HepG2 (cell line): ENCODE data around the gene TTC31. TPM values are rescaled to one million over a fixed set of nuclear protein-coding genes. Genes with fewer than 3 reads are reported as not detected.
A peak's percentile ranks its signal among the peaks of the same experiment; 100 is the strongest.

Source experiments
- BRCA1 ChIP-seq: sonication (generic); formaldehyde crosslinking; IDR thresholded peaks from 2 replicates; pipeline ENCODE4 v1.4.0; 2020; ENCODE audit warnings: missing genetic modification reagents
- ELF1 ChIP-seq: sonication (generic); formaldehyde crosslinking; IDR thresholded peaks from 2 replicates; pipeline ENCODE4 v1.4.0; 2020; ENCODE audit warnings: missing genetic modification reagents
- EP300 ChIP-seq, 3 experiments: sonication (generic) in 1 of 3; formaldehyde crosslinking in 1 of 3; IDR thresholded peaks; 2 replicates each; pipeline versions ENCODE4 v1.5.1 to v1.6.1; 2011 to 2020; ENCODE audit warnings: low read depth in 2 of 3, low read length in 2 of 3, borderline replicate concordance in 1 of 3, improper control_type of control experiment in 1 of 3, mild to moderate bottlenecking in 1 of 3, missing genetic modification reagents in 1 of 3, moderate library complexity in 1 of 3
- ERF ChIP-seq: IDR thresholded peaks from 2 replicates; pipeline ENCODE4 v1.6.1; 2018; ENCODE audit warnings: missing biosample characterization, missing genetic modification reagents
- ESRRA ChIP-seq: sonication (generic); formaldehyde crosslinking; IDR thresholded peaks from 2 replicates; pipeline ENCODE4 v1.5.1; 2020; ENCODE audit warnings: mild to moderate bottlenecking, low read depth, missing genetic modification reagents
- FLYWCH1 ChIP-seq: sonication (generic); formaldehyde crosslinking; IDR thresholded peaks from 2 replicates; pipeline ENCODE4 v1.8.1; 2023; ENCODE audit warnings: mild to moderate bottlenecking, missing genetic modification reagents
- FOXP1 ChIP-seq, 2 experiments: fragments of 450-650 bp in 1 of 2; IDR thresholded peaks; 2 replicates each; pipeline ENCODE4 v1.6.1; 2017 to 2018; ENCODE audit warnings: antibody characterized with exemption in 1 of 2
- HDAC6 ChIP-seq: fragments of 200-600 bp; sonication (generic); IDR thresholded peaks from 2 replicates; pipeline ENCODE4 v1.7.0; 2017; ENCODE audit warnings: mild to moderate bottlenecking, antibody characterized with exemption, low read length, low read depth
- KDM6A ChIP-seq: IDR thresholded peaks from 2 replicates; pipeline ENCODE4 v1.6.1; 2016; ENCODE audit warnings: low read depth
- NBN ChIP-seq: fragments of 450-650 bp; conservative IDR thresholded peaks from 2 replicates; pipeline ENCODE4 v1.6.1; 2017
- PAX8 ChIP-seq: sonication (generic); formaldehyde crosslinking; IDR thresholded peaks from 2 replicates; pipeline ENCODE4 v1.8.0; 2022; ENCODE audit warnings: mild to moderate bottlenecking, missing genetic modification reagents, borderline replicate concordance
- PHF5A ChIP-seq: IDR thresholded peaks from one replicate; pipeline ENCODE4 v1.6.1; 2018; ENCODE audit warnings: low read depth, missing genetic modification reagents; ENCODE audit not compliant: unreplicated experiment
- TEAD2 ChIP-seq: sonication (generic); formaldehyde crosslinking; IDR thresholded peaks from 2 replicates; pipeline ENCODE4 v1.9.0; 2021; ENCODE audit warnings: missing genetic modification reagents
- U2AF1 ChIP-seq: fragments of 200-400 bp; formaldehyde crosslinking; optimal IDR thresholded peaks from 2 replicates; pipeline ENCODE3; 2017; ENCODE audit warnings: mild to moderate bottlenecking, low read depth, low read length
- ZC3H4 ChIP-seq: sonication (generic); formaldehyde crosslinking; IDR thresholded peaks from 2 replicates; pipeline ENCODE4 v1.4.0; 2020; ENCODE audit warnings: missing genetic modification reagents, borderline replicate concordance
- ZNF30 ChIP-seq: sonication (generic); formaldehyde crosslinking; IDR thresholded peaks from 2 replicates; pipeline ENCODE4 v1.5.0; 2020; ENCODE audit warnings: mild to moderate bottlenecking, missing genetic modification reagents
- ZNF34 ChIP-seq: sonication (generic); formaldehyde crosslinking; IDR thresholded peaks from 2 replicates; pipeline ENCODE4 v1.4.0; 2020; ENCODE audit warnings: mild to moderate bottlenecking, missing genetic modification reagents, borderline replicate concordance
- ZNF441 ChIP-seq: sonication (generic); formaldehyde crosslinking; IDR thresholded peaks from 2 replicates; pipeline ENCODE4 v1.7.0; 2021; ENCODE audit warnings: missing genetic modification reagents, borderline replicate concordance
- ZNF558 ChIP-seq: sonication (generic); formaldehyde crosslinking; IDR thresholded peaks from 2 replicates; pipeline ENCODE4 v1.9.0; 2022; ENCODE audit warnings: mild to moderate bottlenecking, missing genetic modification reagents, borderline replicate concordance
- ZNF747 ChIP-seq: sonication (generic); formaldehyde crosslinking; IDR thresholded peaks from 2 replicates; pipeline ENCODE4 v1.8.1; 2023; ENCODE audit warnings: missing genetic modification reagents, mild to moderate bottlenecking, borderline replicate concordance
- polyA plus RNA-seq, 8 experiments: library from polyadenylated mRNA; depleted of rRNA in 3 of 8; stranded (reverse) in 7 of 8; unstranded in 1 of 8; fragments of >200 nt; fragmentation: Illumina TruSeq in 4 of 8; extraction: Trizol in 4 of 8; gene quantifications; 2 replicates each; pipeline versions ENCODE4 v1.2.1 to v1.2.3, GENCODE V29; 2011 to 2016; ENCODE audit warnings: low read depth in 4 of 8, missing spikeins in 1 of 8, mixed read lengths in 1 of 8; ENCODE audit not compliant: insufficient read depth in 1 of 8
- total RNA-seq, 5 experiments: library from RNA; depleted of rRNA; stranded (reverse); fragments of >200 nt; fragmentation: Illumina TruSeq; extraction: Trizol; gene quantifications; 2 replicates each; pipeline ENCODE4 v1.2.3, GENCODE V29; 2016; ENCODE audit warnings: low read depth in 1 of 5
- TF ChIP-seq, protein P1 (sequence below): sonication (generic); formaldehyde crosslinking; IDR thresholded peaks from 2 replicates; pipeline ENCODE4 v1.9.0; 2022; ENCODE audit warnings: missing genetic modification reagents, mild to moderate bottlenecking, borderline replicate concordance
- TF ChIP-seq, protein P2 (sequence below): IDR thresholded peaks from 2 replicates; pipeline ENCODE4 v1.4.0; 2020; ENCODE audit warnings: mild to moderate bottlenecking, missing genetic modification reagents

TTC31 gene
- total and polyA plus RNA-seq, 2 of the 13 experiments (the other 11 are each of a cell fraction or from before 2014, with no cell fraction given): 28.3 to 39.5 TPM

DNA sequence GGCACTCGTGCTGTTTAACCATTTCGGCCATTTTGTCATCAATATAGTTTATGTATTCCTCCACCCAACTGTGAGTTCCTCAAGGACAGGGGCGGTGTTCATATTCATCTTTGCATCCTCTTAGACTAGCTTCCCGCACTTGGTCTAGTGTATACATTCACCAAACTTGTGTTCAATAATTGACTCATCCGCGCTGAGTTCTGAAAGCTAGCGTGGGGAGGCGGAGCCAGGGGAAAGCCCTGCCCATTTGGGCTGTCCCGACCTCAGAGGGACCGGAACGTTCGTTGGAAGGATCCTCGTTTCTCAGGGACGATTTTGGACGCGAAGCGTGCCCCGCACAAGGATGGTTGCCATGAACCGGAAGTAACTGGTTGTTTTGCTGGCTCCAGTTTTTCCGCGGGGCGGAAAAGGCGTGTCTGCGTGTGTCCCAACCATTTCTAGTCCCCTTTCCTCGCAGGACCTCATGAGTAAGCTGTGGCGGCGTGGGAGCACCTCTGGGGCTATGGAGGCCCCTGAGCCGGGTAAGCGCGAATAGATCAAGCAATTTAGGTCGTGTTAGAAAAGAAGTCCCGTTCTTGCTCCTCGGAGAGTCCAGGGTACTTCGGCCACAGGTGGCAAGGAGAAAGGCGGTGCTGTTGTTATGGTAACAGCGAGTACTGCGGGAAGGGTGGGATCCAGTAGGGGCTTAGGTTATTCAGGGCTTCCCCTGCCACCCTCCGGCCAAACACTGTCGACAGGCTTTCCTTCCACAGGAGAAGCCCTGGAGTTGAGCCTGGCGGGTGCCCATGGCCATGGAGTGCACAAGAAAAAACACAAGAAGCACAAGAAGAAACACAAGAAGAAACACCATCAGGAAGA is 28.0 kb upstream of the TTC31 start, which contains the start of gene INO80B (continued):
- TF ChIP-seq ZNF747 (CRISPR knock-in tag) (peak; percentile 74; the same call in 1 of the 2 replicates), BRCA1 (CRISPR knock-in tag) (no peak), FOXP1 (IDR thresholded peaks at IDR 0.05) (no peak), FOXP1 (CRISPR knock-in tag; IDR thresholded peaks at IDR 0.05) (peak; percentile 38), ZC3H4 (CRISPR knock-in tag) (no peak), ERF (CRISPR knock-in tag) (peak; percentile 99), ELF1 (CRISPR knock-in tag) (peak; percentile 99), FLYWCH1 (CRISPR knock-in tag) (no peak), PHF5A (CRISPR knock-in tag) (peak; percentile 94), ZNF34 (CRISPR knock-in tag) (peak; percentile 90; the same call in 1 of the 2 replicates), KDM6A (no peak), TEAD2 (CRISPR knock-in tag) (no peak), NBN (no peak), PAX8 (CRISPR knock-in tag) (peak; percentile 72; the same call in 1 of the 2 replicates), U2AF1 (peak; percentile 94), HDAC6 (no peak), ZNF558 (CRISPR knock-in tag) (no peak), EP300 (IDR thresholded peaks at IDR 0.05; ENCODE audit: low read depth in 2 of 2, low read length in 2 of 2) (peak in 1 of 2 experiments; percentile 67; a peak in 2 of 4 replicates), EP300 (CRISPR knock-in tag; IDR thresholded peaks at IDR 0.05; ENCODE audit: borderline replicate concordance) (peak; percentile 63; the same call in 1 of the 2 replicates), ZNF441 (no peak; the same call in 1 of the 2 replicates), ZNF30 (CRISPR knock-in tag) (no peak), ESRRA (CRISPR knock-in tag) (peak; percentile 89)
- TF ChIP-seq, protein P1, sequence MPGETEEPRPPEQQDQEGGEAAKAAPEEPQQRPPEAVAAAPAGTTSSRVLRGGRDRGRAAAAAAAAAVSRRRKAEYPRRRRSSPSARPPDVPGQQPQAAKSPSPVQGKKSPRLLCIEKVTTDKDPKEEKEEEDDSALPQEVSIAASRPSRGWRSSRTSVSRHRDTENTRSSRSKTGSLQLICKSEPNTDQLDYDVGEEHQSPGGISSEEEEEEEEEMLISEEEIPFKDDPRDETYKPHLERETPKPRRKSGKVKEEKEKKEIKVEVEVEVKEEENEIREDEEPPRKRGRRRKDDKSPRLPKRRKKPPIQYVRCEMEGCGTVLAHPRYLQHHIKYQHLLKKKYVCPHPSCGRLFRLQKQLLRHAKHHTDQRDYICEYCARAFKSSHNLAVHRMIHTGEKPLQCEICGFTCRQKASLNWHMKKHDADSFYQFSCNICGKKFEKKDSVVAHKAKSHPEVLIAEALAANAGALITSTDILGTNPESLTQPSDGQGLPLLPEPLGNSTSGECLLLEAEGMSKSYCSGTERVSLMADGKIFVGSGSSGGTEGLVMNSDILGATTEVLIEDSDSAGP (CRISPR knock-in tag): peak; percentile 97
- TF ChIP-seq, protein P2, sequence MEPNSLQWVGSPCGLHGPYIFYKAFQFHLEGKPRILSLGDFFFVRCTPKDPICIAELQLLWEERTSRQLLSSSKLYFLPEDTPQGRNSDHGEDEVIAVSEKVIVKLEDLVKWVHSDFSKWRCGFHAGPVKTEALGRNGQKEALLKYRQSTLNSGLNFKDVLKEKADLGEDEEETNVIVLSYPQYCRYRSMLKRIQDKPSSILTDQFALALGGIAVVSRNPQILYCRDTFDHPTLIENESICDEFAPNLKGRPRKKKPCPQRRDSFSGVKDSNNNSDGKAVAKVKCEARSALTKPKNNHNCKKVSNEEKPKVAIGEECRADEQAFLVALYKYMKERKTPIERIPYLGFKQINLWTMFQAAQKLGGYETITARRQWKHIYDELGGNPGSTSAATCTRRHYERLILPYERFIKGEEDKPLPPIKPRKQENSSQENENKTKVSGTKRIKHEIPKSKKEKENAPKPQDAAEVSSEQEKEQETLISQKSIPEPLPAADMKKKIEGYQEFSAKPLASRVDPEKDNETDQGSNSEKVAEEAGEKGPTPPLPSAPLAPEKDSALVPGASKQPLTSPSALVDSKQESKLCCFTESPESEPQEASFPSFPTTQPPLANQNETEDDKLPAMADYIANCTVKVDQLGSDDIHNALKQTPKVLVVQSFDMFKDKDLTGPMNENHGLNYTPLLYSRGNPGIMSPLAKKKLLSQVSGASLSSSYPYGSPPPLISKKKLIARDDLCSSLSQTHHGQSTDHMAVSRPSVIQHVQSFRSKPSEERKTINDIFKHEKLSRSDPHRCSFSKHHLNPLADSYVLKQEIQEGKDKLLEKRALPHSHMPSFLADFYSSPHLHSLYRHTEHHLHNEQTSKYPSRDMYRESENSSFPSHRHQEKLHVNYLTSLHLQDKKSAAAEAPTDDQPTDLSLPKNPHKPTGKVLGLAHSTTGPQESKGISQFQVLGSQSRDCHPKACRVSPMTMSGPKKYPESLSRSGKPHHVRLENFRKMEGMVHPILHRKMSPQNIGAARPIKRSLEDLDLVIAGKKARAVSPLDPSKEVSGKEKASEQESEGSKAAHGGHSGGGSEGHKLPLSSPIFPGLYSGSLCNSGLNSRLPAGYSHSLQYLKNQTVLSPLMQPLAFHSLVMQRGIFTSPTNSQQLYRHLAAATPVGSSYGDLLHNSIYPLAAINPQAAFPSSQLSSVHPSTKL: peak; percentile 81
